Stimulated activated CD4-positive, alpha-beta T cell treated with anti-CD3 and anti-CD28 coated beads, Interleukin-15, amount 100 ng/mL, for 24 hours (primary cell): ENCODE measurements around the gene CTDP1.
A peak's percentile ranks its signal among the peaks of the same experiment; 100 is the strongest.

Experiments used
- DNase-seq: peaks from one replicate; pipeline ENCODE4 v3.0.0-alpha.2; 2020

CTDP1 gene

DNA sequence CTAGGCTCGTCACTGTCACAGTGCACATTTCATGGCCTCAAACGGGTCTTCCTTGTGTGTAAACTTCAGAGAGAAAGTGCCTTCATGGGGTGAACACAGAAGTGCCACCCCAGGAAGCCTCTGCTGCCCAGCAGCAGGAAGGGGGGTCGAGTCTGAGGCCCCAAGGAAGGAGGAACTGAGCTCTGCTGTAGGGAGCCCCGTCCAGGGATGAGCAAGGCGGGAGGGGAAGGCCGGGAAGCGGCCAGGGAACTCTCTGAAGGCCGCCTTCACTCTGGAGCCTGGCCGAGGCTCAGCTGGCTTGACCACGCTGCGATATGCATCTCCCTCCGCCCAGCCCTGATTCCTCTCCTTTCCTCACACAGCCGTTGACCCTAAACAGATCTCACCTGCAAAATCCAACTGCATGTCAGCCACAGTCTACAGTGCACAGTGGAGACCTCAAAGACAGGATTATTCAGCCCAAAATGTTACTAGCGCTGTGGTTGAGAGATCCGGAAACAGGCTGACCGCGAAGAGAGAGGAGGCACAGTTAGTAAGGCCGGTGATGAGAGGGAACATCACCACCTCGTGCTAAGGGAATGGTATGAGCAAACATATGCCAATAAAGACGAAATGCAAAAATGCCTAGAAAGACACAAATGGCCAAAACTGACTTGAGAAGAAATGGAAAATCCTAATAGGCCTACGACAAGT lies 34.2 kb upstream of the CTDP1 start:
- DNase-seq = no peak

DNA sequence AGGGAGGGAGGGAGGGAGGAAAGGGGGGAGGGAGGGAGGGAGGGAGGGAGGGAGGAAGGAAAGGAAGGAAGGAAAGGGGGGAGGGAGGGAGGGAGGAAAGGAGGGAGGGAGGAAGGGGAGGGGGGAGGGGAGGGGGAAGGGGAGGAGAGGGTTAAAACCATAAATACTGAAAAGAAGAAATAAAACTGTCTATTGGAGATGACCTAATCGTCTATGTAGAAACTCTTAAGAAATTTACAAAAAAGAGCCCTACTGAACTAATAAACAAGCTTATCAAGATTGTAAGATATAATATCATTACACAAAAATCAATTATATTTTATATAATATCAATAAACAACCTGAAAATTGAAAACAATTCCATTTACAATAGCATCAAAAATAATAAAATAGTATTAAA lies 32.3 kb upstream of the CTDP1 start:
- DNase-seq = no peak

DNA sequence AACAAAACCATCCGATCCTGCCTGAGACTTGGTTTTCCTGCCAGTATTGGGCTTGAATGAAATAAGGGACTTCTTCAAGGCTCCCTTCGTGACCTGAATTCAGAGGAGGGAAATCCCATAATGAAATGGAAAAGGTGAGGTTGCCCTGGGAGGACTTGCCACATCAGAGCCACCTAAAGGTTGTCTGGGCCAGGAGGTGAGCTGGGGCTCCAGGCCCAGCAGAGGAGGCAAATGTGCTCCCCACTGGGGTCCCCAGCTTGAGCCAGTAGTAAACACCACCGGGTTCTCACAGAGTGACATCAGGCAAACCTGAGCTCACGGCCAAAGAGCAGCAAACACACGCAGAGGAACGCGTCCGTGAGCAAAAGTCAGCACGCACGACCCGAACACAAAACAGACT lies 28.6 kb upstream of the CTDP1 start:
- no peak for DNase-seq

DNA sequence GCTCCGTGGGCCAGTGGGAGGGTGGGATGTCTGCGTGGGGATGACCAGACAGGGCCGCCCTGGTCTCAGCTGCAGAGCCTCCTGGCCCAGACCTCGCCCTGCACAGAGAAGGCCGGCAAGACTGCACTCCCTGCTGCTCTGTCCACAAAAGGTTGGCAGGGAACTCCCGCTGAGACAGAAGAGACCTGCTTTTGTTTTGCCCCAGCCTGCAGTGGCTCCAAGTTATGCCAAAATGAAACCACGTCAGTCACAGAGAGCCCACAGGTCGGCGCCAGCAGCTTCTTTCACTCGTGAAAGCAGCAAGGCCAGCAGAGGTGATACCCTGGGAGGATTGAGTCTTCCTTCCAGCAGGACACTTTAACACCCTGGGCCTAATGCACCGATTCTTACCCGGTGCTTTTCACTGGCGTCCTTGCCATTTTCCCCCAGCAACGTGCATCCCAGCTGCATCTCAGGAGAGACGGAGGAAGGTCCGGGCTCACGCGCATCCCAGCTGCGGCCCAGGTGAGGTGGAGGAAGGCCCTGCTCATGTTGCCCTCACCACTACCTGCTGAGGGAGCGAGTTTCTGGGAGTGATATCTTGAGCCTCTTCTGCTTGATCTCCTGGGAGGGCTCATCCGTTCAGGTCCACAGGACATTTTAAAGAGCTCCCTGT lies 22.1 kb upstream of the CTDP1 start:
- no peak for DNase-seq

DNA sequence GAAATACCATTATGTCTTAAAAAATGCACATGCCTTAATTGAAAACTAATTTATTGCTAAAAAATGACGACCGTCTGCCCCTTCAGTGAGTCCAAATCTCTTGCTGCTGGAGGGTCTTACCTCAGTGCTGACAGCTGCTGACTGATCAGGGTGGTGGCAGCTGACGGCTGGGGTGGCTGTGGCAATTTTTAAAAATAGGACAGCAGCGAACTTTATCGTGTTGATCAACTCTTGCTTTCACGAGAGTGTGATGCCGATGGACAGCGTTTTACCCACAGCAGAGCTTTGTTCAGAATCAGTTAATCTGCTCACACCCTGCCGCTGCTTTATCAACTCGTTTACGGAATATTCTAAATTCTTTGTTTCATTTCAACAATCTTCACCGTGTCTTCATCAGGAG lies 21.2 kb upstream of the CTDP1 start:
- DNase-seq = no peak

DNA sequence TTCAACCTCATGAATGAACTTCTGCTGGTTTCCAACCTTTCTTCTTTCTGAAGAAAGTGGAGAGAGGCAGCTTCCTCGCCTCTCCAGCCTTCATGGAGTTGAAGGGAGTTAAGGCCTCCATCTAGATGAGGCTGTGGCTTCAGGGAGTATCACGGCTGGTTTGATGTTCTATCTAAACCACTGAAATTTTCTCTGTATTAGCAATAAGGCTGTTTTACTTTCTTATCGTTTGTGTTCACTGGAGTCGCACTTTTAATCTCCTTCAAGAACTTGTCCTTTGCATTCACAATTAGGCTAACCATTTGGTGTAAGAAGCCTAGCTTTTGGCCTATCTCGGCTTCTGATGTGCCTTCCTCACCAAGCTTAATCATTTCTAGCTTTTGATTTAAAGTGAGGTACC lies 19.9 kb upstream of the CTDP1 start:
- DNase-seq = no peak

DNA sequence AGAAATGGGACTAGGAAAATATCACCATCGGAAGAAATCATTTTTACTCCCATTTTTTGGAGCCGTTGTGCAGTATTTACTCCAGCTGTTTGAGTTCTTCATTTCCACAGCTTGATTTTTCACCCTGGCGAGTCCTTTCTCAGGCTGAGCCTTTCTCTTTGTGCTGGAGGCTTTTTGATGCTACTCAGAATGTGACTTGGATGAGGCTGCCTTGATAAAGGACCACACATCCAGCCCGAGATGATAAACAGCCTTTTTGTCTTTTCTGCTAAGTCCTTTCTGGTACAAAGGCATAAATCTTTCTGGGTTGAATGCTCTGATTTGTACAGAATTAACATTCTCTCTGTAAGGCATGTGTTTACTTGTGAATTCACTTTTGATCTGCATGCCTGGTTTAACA lies 17.6 kb upstream of the CTDP1 start:
- no peak for DNase-seq

DNA sequence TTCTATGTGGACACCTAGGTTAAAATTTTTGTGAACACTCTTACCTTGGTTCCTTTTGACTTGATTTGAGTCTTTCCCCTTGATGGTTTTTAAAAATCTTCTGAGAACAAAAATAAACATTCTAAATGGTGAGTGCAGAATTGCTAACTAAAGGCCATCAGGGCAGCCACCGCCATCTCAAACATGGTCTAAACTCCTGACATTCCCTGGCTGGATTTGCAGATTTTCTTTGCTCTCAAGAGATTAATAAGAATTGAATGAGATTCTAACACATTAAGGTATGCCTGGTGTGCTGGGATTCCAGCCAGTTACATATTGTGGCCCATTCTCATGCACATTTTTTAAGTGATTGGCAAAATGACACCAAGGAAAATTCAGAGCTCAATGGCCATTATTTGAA lies 17.2 kb upstream of the CTDP1 start:
- DNase-seq = no peak

DNA sequence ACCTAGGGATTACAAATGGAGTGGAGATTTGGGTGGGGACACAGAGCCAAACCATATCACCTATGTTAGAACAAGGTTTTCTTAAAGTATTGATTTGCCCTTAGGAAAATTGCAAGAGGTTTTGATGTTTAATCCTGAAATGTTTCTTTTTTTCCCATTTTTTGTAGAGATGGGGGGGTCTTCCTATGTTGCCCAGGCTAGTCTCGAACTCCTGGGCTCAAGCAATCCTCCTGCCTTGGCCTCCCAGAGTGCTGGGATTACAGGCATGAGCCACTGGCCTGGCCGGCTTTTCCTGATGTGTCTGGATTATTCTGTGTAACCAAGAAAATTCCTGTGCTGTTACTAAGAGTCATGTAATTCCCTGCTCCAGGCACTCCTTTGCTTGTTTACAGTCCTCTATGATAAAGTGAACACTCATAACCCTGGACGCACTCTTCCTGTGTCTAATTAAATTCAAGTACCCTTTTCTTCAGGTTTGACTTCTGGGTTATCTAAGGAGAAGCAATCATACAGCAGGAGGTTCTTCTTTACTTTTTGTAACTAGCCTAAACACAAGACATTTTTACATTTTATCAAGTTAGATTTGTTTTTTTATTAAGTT lies 15.0 kb upstream of the CTDP1 start:
- no peak for DNase-seq

DNA sequence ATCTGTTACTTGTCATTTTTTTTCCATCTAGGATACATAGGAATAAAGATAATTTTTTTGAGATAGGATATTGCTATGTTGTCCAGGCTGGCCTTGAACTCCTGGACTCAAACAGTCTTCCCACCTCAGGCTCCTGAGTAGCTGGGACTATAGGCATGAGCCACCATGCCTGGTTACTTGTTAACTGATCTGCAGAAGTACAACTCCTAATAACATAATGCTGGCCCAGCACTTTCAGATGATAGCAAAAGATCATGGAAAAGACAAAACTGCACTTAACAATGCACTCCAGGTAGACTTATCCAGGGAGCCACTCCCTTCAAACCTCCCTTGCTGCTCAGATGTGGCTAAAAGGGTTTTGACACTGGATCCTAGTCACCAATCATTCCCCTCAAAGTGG lies 11.4 kb upstream of the CTDP1 start:
- DNase-seq = no peak

DNA sequence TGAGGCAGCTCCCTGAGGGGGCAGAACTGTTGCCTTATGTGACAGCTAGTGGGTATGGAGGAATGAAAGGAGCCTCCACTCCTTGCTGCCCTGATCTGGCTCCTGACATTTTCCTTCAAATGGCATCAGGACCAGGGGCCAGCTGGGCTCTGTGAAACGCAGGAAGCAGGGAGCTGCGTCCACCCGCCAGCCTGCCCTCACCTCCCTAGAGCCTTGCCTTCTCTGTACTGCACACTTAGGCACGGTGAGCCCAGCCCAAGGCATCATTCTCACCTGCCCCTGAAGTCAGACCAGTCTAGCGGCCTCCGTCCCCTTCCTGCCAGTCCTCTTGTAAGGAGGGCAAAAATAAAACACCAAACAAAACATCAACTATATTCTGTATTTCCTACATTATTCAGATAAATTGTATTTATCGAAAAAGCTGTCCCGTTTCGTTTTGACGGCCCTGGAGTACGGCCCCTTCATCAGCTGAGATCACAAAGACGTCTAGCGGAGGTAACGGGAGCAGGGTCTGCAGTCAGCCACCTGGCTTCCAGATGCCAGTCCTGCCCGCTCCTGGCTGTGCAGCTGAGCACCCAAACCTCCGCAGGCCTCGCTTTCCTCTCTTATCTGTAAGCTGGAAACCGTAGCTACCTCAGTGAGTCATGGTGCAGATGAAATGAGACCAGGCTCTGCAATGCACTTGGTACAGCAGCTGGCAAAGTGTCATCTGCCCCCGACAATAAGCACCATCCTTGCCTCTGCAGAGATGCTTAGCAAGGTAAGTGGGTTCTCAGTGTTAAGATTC lies 6.9 kb upstream of the CTDP1 start:
- DNase-seq = no peak

DNA sequence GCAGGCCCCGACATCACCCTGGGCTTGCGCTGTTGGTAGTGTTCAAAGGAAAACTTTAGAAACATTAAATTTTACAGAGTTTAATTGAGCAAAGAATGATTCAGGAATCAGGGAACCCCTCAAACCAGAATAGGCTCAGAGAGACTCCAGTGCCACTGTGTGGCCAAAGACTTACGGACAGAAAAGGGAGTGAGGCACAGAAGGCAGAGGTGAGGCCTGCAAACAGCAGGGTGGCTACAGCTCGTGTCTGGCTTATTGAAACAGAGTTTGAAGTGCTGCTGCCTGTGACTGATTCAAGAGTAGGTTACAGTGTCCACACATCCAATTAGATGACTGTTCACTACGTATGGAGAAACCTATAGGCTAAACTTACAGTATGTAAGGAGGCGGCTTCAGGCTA lies 2.4 kb upstream of the CTDP1 start:
- no peak for DNase-seq

DNA sequence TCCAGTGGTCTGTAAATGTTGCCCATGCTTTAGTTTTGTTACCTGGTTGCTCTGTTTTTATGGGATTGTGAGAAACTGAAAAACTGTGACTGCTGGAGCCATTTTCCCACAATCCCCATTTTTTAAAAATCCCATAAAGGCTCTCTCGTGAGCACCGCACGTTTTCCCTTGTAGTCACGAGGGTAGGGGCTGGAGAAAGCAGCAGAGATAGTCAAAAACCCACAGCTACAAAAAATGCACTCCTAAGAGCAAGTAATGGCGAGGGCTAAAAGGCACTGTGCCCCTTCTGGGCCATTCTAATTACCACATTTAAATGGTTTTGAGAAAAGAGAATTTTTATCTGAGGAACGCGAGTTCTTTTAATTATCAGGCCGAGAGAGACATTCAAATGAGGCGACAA lies 1.8 kb upstream of the CTDP1 start:
- DNase-seq = no peak

DNA sequence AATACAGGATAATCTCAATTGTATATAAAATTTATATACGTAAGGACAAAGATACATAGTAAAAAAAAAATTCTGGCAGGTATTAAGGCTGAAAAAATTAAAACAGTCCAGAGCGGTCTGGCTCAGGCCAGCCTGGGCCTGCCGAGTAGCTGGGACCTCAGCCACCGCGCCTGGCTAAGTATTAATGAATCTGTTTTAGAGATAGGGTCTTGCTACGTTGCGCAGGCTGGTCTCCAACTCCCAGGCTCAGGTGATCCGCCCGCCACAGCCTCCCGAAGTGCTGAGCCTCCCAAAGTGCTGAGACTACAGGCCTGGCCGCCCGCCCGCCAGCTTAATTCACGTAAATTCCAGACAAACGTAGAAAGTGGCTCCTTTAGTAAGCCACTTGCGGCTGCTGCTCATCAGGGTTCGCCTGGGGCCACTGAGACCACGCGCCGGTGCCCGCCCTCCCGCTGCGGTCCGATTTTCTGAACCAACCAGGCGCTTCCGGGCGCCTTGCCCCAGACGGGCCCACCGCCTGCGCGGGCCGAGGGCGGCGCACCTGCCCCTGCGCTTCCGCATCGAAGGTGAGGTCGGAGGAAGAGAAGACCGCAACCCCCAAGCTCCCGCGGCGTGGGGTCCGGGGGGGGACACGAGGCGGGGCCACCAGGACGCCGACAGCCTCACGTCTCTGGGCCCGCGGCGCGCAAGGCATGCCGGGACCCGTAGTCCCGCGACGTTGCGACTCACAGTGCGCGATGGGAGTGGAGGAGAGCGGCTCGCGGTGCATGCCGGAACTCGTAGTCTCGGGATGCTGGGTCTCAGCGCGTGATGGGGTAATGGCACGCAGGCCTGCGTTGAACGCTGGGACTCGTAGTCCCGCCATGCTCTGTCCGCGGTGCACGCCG lies 695 bp upstream of the CTDP1 start:
- peak; percentile 98 for DNase-seq

DNA sequence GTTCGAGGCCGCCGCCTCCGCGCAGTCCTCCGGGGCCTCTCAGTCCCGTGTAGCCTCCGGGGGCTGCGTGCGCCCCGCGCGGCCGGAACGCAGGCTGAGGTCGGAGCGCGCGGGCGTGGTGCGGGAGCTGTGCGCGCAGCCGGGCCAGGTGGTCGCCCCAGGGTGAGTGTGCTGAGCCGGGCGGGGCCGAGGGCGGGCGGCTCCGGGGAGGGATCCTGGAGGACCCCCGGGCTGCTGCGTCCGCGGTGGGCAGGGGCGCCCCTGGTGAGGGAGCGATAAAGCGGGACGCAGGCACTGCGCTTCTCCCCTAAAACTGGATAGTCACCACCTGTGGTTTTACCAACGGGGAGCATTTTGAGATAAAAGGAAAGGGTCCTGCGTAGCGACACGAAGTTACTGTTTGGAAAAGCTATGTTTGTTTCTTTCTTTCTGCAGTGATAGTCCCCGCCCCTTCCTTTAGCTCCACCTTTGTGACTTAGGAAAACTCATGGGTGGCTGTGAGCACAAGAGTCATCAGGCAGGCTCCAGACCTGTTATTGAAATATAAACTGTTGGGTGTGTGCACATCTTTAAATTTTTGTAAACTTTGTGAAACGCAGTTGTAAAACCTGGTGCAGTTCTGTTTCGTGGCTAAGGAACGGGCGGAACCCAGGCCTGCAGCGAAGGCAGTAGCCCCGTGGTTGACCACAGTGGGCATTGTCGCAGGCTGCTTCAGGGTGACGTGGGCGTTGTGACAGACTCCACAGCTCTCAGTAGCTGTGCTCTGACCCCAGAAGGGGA lies 687 bp downstream of the CTDP1 start:
- peak; percentile 68 for DNase-seq

DNA sequence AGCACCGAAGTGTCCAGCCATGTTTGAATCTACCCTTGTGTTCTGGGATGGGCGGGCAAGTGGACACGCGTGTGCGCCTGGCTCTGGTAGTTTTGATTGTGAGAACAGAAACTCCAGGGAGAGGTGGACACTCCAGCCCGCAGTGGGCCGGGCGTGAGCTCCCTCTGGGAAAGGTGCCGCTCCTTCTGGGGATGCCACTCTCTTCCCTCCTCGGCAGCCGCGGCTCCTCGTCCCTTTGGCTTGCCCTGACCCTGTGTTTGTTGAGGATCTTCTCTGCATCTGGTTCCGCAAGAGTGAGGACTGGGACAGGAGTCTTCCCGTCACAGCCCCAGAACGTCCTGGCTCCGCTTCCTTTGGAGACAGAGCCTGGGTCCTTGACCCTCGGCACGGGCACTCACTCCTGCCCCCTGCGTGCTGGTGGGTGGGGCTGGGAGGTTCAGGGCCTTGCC lies 1.3 kb downstream of the CTDP1 start:
- no peak for DNase-seq

DNA sequence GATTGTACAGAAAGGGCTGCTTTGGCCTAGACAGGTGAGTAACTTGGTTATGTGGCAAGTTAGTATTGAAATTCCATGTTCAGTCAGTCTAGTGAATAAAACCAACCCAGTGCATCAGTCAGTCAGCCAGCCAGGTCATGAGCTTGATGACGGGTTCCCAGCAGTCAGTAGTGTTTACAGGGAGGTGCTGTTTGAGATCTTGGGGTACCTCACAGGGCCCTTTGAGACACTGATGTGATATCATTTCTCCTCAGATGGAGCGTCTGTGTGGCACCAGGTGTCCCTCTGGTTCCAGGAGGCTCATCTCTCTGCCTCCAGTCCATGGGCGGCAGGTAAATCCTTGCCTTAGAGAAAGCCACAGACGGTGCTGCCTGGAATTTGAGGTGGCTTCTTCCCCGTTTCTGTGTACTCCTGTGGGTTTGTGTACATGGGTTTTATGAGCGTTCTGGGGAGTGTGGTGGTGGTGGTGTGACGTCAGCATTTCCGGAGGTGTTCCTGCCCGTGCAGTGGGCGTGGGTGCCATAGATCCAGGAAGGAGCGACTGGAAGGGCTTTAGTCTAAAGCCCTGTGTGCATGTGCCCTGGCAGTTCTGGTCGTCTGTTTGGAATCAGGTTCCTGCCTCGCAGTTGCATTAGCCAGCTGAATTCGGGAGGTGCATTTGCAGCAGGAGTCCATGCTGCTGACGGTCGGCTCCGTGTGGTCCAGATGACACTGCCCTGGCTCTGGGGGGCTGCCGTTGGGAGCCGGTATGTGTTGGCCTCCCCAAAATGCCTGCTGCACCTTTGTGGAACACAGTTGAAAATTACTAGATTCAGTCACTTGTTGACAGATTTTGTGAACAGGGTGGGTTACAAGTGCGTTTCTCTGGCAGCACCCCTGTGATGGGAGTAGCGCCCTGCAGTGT lies 2.1 kb downstream of the CTDP1 start:
- peak; percentile 80 for DNase-seq

DNA sequence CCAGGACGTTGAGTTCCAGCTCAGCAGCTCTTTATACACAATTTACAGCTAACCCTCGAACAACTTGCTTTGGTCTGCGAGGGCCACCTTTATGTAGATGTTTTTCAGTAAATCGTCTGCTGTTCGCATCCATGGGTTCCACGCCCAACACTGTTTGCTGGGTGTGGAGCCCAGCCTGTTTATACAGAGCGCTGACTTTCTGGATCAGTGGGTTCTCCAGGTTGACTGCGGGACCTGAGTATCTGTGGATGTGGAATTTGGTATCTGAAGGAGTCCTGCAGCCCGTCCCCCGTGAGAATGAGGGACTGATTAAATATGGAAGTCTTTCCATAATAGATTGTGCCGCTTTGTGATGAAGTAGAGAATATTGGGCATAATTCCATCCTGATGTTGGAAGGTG lies 2.9 kb downstream of the CTDP1 start:
- no peak for DNase-seq

DNA sequence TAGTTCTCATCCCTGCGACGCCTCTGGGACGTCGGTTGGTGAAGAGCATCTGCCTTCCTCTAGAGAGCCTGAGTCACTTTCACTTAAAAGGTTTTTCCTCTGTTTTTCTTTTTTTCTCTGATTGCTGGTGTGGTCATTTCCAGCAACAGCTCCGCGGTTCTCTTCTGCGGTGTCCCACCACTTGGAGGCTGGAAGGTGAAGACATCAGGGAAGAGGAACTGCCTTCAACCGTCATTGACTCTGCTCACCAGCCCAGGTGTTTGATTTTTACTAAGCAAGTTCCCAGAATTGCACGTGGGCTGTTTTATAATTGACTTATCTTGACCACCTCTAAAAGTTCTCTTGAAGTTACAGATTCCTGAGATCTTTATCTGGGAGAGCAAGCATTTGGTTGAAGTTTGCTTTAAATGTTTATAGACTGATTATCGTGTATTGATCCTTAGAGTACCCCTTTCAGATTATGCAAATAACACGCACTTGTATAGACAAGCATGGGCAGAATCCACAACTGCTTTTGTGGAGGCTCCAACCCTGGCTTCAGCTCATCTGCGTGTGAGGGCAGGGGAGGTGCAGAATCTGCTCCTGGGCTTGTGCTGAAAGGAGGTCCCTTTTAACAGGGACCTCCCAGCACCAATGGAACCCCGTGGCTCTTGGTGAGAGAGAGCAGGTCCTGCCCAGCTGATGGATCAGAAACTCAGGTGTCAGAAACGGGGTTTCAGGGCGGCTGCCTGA lies 3.5 kb downstream of the CTDP1 start:
- peak; percentile 81 for DNase-seq
